HepG2 (cell line): ENCODE results near the gene DEPDC5. TPM values are rescaled to one million over a fixed set of nuclear protein-coding genes. Genes with fewer than 3 reads are reported as not detected.

Experiments
- E2F2 ChIP-seq: sonication (generic); formaldehyde crosslinking; IDR thresholded peaks from 2 replicates; pipeline ENCODE4 v1.4.0; 2020; ENCODE audit warnings: missing genetic modification reagents, borderline replicate concordance
- EEA1 ChIP-seq: sonication (generic); formaldehyde crosslinking; IDR thresholded peaks from 2 replicates; pipeline ENCODE4 v1.5.1; 2020; ENCODE audit warnings: mild to moderate bottlenecking, missing genetic modification reagents, borderline replicate concordance
- HDAC6 ChIP-seq: fragments of 200-600 bp; sonication (generic); IDR thresholded peaks from 2 replicates; pipeline ENCODE4 v1.7.0; 2017; ENCODE audit warnings: mild to moderate bottlenecking, antibody characterized with exemption, low read length, low read depth
- HNF4G ChIP-seq, 2 experiments: sonication (generic) in 1 of 2; formaldehyde crosslinking in 1 of 2; IDR thresholded peaks; 2 replicates each; pipeline versions ENCODE4 v1.4.0 to v1.6.1; 2011 to 2020; ENCODE audit warnings: borderline replicate concordance in 2 of 2, low read depth in 2 of 2, mild to moderate bottlenecking in 2 of 2, low read length in 1 of 2, missing genetic modification reagents in 1 of 2, moderate library complexity in 1 of 2
- KDM2A ChIP-seq: sonication (generic); formaldehyde crosslinking; IDR thresholded peaks from 2 replicates; pipeline ENCODE4 v1.4.0; 2020; ENCODE audit warnings: low read depth, missing genetic modification reagents, borderline replicate concordance
- KLF16 ChIP-seq, 2 experiments: sonication (generic) in 1 of 2; formaldehyde crosslinking in 1 of 2; IDR thresholded peaks; 2 replicates each; pipeline versions ENCODE4 v1.6.1 to v1.8.0; 2016 to 2023; ENCODE audit warnings: missing genetic modification reagents in 2 of 2, missing compliant biosample characterization in 1 of 2
- NPAS2 ChIP-seq: sonication (generic); formaldehyde crosslinking; IDR thresholded peaks from 2 replicates; pipeline ENCODE4 v1.8.0; 2022; ENCODE audit warnings: mild to moderate bottlenecking, missing genetic modification reagents, borderline replicate concordance
- PBX2 ChIP-seq: IDR thresholded peaks from 2 replicates; pipeline ENCODE4 v1.6.1; 2016; ENCODE audit warnings: control low read depth
- SMARCE1 ChIP-seq: fragments of 450-650 bp; IDR thresholded peaks from 2 replicates; pipeline ENCODE4 v1.6.1; 2017; ENCODE audit warnings: borderline replicate concordance
- SP4 ChIP-seq: sonication (generic); formaldehyde crosslinking; IDR thresholded peaks from 2 replicates; pipeline ENCODE4 v1.8.1; 2023; ENCODE audit warnings: mild to moderate bottlenecking, missing genetic modification reagents
- SP5 ChIP-seq: IDR thresholded peaks from 2 replicates; pipeline ENCODE4 v1.6.1; 2016; ENCODE audit warnings: low read depth, borderline replicate concordance
- TERF1 ChIP-seq: sonication (generic); formaldehyde crosslinking; IDR thresholded peaks from 2 replicates; pipeline ENCODE4 v1.8.0; 2022; ENCODE audit warnings: mild to moderate bottlenecking, missing genetic modification reagents, moderate library complexity
- XBP1 ChIP-seq: sonication (generic); formaldehyde crosslinking; IDR thresholded peaks from 2 replicates; pipeline ENCODE4 v1.5.0; 2020; ENCODE audit warnings: missing genetic modification reagents
- ZHX2 ChIP-seq, 2 experiments: sonication (generic) in 1 of 2; formaldehyde crosslinking in 1 of 2; IDR thresholded peaks; 2 replicates each; pipeline versions ENCODE4 v1.6.1 to v1.9.0; 2014 to 2022; ENCODE audit warnings: antibody characterized with exemption in 1 of 2, borderline replicate concordance in 1 of 2, inconsistent platforms in 1 of 2, low read depth in 1 of 2, missing genetic modification reagents in 1 of 2
- ZNF441 ChIP-seq: sonication (generic); formaldehyde crosslinking; IDR thresholded peaks from 2 replicates; pipeline ENCODE4 v1.7.0; 2021; ENCODE audit warnings: missing genetic modification reagents, borderline replicate concordance
- ZNF546 ChIP-seq: sonication (generic); formaldehyde crosslinking; conservative IDR thresholded peaks from 2 replicates; pipeline ENCODE4 v1.8.1; 2023; ENCODE audit warnings: mild to moderate bottlenecking, missing genetic modification reagents
- ZNF788 ChIP-seq: sonication (generic); formaldehyde crosslinking; IDR thresholded peaks from 2 replicates; pipeline ENCODE4 v1.5.0; 2020; ENCODE audit warnings: mild to moderate bottlenecking, missing genetic modification reagents, borderline replicate concordance
- ZNF878 ChIP-seq: sonication (generic); formaldehyde crosslinking; IDR thresholded peaks from 2 replicates; pipeline ENCODE4 v1.8.1; 2023; ENCODE audit warnings: mild to moderate bottlenecking, missing genetic modification reagents, moderate library complexity
- polyA plus RNA-seq, 8 experiments: library from polyadenylated mRNA; depleted of rRNA in 3 of 8; stranded (reverse) in 7 of 8; unstranded in 1 of 8; fragments of >200 nt; fragmentation: Illumina TruSeq in 4 of 8; extraction: Trizol in 4 of 8; gene quantifications; 2 replicates each; pipeline versions ENCODE4 v1.2.1 to v1.2.3, GENCODE V29; 2011 to 2016; ENCODE audit warnings: low read depth in 4 of 8, missing spikeins in 1 of 8, mixed read lengths in 1 of 8; ENCODE audit not compliant: insufficient read depth in 1 of 8
- total RNA-seq, 5 experiments: library from RNA; depleted of rRNA; stranded (reverse); fragments of >200 nt; fragmentation: Illumina TruSeq; extraction: Trizol; gene quantifications; 2 replicates each; pipeline ENCODE4 v1.2.3, GENCODE V29; 2016; ENCODE audit warnings: low read depth in 1 of 5

The DEPDC5 gene
- total and polyA plus RNA-seq, 2 of the 13 experiments (the other 11 are each of a cell fraction or from before 2014, with no cell fraction given), result 9.8 to 12.4 TPM

GRCh38 chr22:31749636-31750364 is 4.0 kb upstream of the DEPDC5 start, which contains the start of gene PRR14L (continued):
- peak; percentile 39; the same call in 1 of the 2 replicates for TF ChIP-seq ZHX2 (IDR thresholded peaks at IDR 0.05; ENCODE audit: low read depth)
- TF ChIP-seq ZHX2 (CRISPR knock-in tag; IDR thresholded peaks at IDR 0.05; ENCODE audit: borderline replicate concordance), result no peak
- peak; percentile 52; the same call in 1 of the 2 replicates for TF ChIP-seq ZNF878 (CRISPR knock-in tag)
- no peak for TF ChIP-seq XBP1 (CRISPR knock-in tag)
- no peak for TF ChIP-seq HDAC6
- TF ChIP-seq SMARCE1, result no peak
- no peak for TF ChIP-seq TERF1 (CRISPR knock-in tag)
- TF ChIP-seq EEA1 (CRISPR knock-in tag), result peak; percentile 83; the same call in 1 of the 2 replicates
- TF ChIP-seq HNF4G (IDR thresholded peaks at IDR 0.05; ENCODE audit: borderline replicate concordance, low read depth, low read length), result no peak
- no peak for TF ChIP-seq HNF4G (CRISPR knock-in tag; IDR thresholded peaks at IDR 0.05; ENCODE audit: borderline replicate concordance, low read depth)
- TF ChIP-seq SP5 (CRISPR knock-in tag), result peak; percentile 61
- TF ChIP-seq E2F2 (CRISPR knock-in tag), result no peak
- TF ChIP-seq ZNF441 (CRISPR knock-in tag), result no peak
- TF ChIP-seq KLF16 (CRISPR knock-in tag; IDR thresholded peaks at IDR 0.05), result peak; percentile 46 to 89; a peak in 2 of 4 replicates
- TF ChIP-seq ZNF788 (CRISPR knock-in tag), result peak; percentile 95; the same call in 1 of the 2 replicates
- TF ChIP-seq KDM2A (CRISPR knock-in tag), result peak; percentile 92
- no peak for TF ChIP-seq ZNF546 (CRISPR knock-in tag)
- no peak for TF ChIP-seq NPAS2
- TF ChIP-seq SP4 (CRISPR knock-in tag), result peak; percentile 84; the same call in 1 of the 2 replicates
- TF ChIP-seq PBX2 (CRISPR knock-in tag), result no peak
